ENCODE data around the gene PDCD6IP.
"Not testable (repeated sequence)": the region's sequence is repeated elsewhere in the genome, so short reads cannot be mapped to it uniquely, and the experiment has no call there.

PDCD6IP gene

GRCh38 chr3:33855407-33855806, 57.0 kb downstream of the PDCD6IP start:
- not testable (repeated sequence) for DNase-seq

- no peak for DNase-seq
Observed at GRCh38 chr3:33855884-33856546, 57.6 kb downstream of the PDCD6IP start.

GRCh38 chr3:33857701-33858100, 59.3 kb downstream of the PDCD6IP start:
- not testable (repeated sequence) for DNase-seq

GRCh38 chr3:33858131-33858530, 59.7 kb downstream of the PDCD6IP start:
- no peak for DNase-seq

- no peak for DNase-seq
Observed at GRCh38 chr3:33860373-33861050, 62.1 kb downstream of the PDCD6IP start.

- no peak for DNase-seq
Observed at GRCh38 chr3:33865133-33865532, 66.7 kb downstream of the PDCD6IP start.

GRCh38 chr3:33868309-33868708, 69.9 kb downstream of the PDCD6IP start:
- DNase-seq: no peak

GRCh38 chr3:33869977-33870376, 71.5 kb downstream of the PDCD6IP start:
- DNase-seq: no peak

GRCh38 chr3:33874815-33875214, 76.4 kb downstream of the PDCD6IP start:
- no peak for DNase-seq

GRCh38 chr3:33875680-33876079, 77.2 kb downstream of the PDCD6IP start:
- DNase-seq: no peak

GRCh38 chr3:33877187-33877586, 78.8 kb downstream of the PDCD6IP start:
- DNase-seq: no peak

GRCh38 chr3:33879540-33879939, 81.1 kb downstream of the PDCD6IP start:
- no peak for DNase-seq

- no peak for DNase-seq
Observed at GRCh38 chr3:33881156-33882064, 83.0 kb downstream of the PDCD6IP start.

GRCh38 chr3:33882296-33882695, 83.9 kb downstream of the PDCD6IP start:
- no peak for DNase-seq

GRCh38 chr3:33883538-33883950, 85.1 kb downstream of the PDCD6IP start:
- peak in 1 of 2 donors; percentile 49 for DNase-seq

- no peak for DNase-seq
Observed at GRCh38 chr3:33883951-33884561, 85.6 kb downstream of the PDCD6IP start.

- no peak for DNase-seq
Observed at GRCh38 chr3:33884701-33885100, 86.3 kb downstream of the PDCD6IP start.

- DNase-seq: no peak
Observed at GRCh38 chr3:33885496-33885895, 87.1 kb downstream of the PDCD6IP start.

GRCh38 chr3:33886015-33886414, 87.6 kb downstream of the PDCD6IP start:
- DNase-seq: no peak

- DNase-seq: no peak
Observed at GRCh38 chr3:33887478-33887877, 89.0 kb downstream of the PDCD6IP start.

- DNase-seq: no peak
Observed at GRCh38 chr3:33889394-33890039, 91.1 kb downstream of the PDCD6IP start.

- no peak for DNase-seq
Observed at GRCh38 chr3:33892655-33893054, 94.2 kb downstream of the PDCD6IP start.

GRCh38 chr3:33895658-33896057, 97.2 kb downstream of the PDCD6IP start:
- no peak for DNase-seq
